ENCODE measurements around the gene ADAMTS10. TPM values are rescaled to one million over a fixed set of nuclear protein-coding genes. Genes with fewer than 3 reads are reported as not detected.
A peak's percentile ranks its signal among the peaks of the same experiment; 100 is the strongest.

Gene ADAMTS10
- total and polyA plus RNA-seq, 2 of the 8 experiments (the other 6 are each of a cell fraction or from before 2014, with no cell fraction given) = 6.9 to 17.4 TPM

- Histone ChIP-seq H3K23me2 (ENCODE audit: low read depth, low read length) (no peaks in the 10 kb centered on the region), H3K4me3 (ENCODE audit: extremely low read depth in 1 of 4, insufficient read depth in 2 of 4, low read depth in 3 of 4, low read length in 4 of 4) (no peak overlapping the region), H2BK20ac (ENCODE audit: low read length) (no peak overlapping the region), H3K27ac (ENCODE audit: low read depth, low read length) (no peak overlapping the region), H3K36me3 (ENCODE audit: control insufficient read depth in 2 of 4, insufficient read depth in 4 of 4, low read length in 3 of 4) (no peaks in the 10 kb centered on the region), H2BK120ac (replicated peaks; ENCODE audit: low read depth, low read length) (no peak overlapping the region), H3K27me3 (replicated peaks in 1 of 4; ENCODE audit: control insufficient read depth in 3 of 4, extremely low read depth in 1 of 4, insufficient read depth in 3 of 4, low read length in 3 of 4) (no peaks in the 10 kb centered on the region), H2AK5ac (ENCODE audit: low read depth, low read length) (0 out of 2 replicates have a peak overlapping the region, but pooled peaks have one; percentile 65), H3K9me3 (ENCODE audit: insufficient read depth in 2 of 2, low read depth in 1 of 2, low read length in 1 of 2) (no peaks in the 10 kb centered on the region), H3K9ac (replicated peaks in 1 of 4; ENCODE audit: extremely low read depth in 1 of 4, low read depth in 3 of 4, low read length in 3 of 4) (no peak overlapping the region), H4K5ac (ENCODE audit: insufficient read length, low read depth, low read length) (no peak overlapping the region), H2BK15ac (ENCODE audit: low read length) (no peak overlapping the region), H3K18ac (ENCODE audit: extremely low read depth, low read length) (no peak overlapping the region), H3K4me2 (ENCODE audit: insufficient read depth in 1 of 2, low read depth in 2 of 2, low read length in 2 of 2) (no peak overlapping the region), H3K56ac (replicated peaks; ENCODE audit: insufficient read length, low read depth, low read length) (no peak overlapping the region), H2BK12ac (ENCODE audit: low read depth, low read length) (no peak overlapping the region), H3K79me1 (ENCODE audit: low read depth, low read length) (no peaks in the 10 kb centered on the region), H4K8ac (ENCODE audit: extremely low read depth, insufficient read depth, low read length) (no peak overlapping the region), H3K4ac (replicated peaks; ENCODE audit: insufficient read length, low read depth, low read length) (no peak overlapping the region), H4K91ac (replicated peaks; ENCODE audit: insufficient read length, low read length) (no peak overlapping the region), H2BK5ac (ENCODE audit: low read depth, low read length) (no peak overlapping the region), H3K23ac (ENCODE audit: insufficient read length) (no peak overlapping the region), H3K79me2 (ENCODE audit: control insufficient read depth in 1 of 2, insufficient read depth in 2 of 2, low read length in 2 of 2) (no peaks in the 10 kb centered on the region), H3K14ac (ENCODE audit: insufficient read length) (no peak overlapping the region), H4K20me1 (replicated peaks in 1 of 2; ENCODE audit: control insufficient read depth in 1 of 2, insufficient read depth in 2 of 2, low read length in 2 of 2) (no peaks in the 10 kb centered on the region), H3K4me1 (replicated peaks in 1 of 4; ENCODE audit: control insufficient read depth in 3 of 4, insufficient read depth in 4 of 4, low read length in 3 of 4) (no peaks in the 10 kb centered on the region; a peak in 2 of 7 replicates), H2AFZ (ENCODE audit: low read length) (no peak overlapping the region)
- no peak for DNase-seq (ENCODE audit: low read depth in 1 of 2, low spot score in 2 of 2)
- ChIA-PET POLR2A (ENCODE audit: partially characterized antibody) (interaction anchor here (0.6 to 1.5 kb wide), 6 partner anchors 11 to 481 kb away, joined by 3 to 7 read pairs (median 3); no protein-coding TSS in a partner anchor), CTCF (ENCODE audit: partially characterized antibody) (interaction anchor here (0.5 to 2.7 kb wide), 4 partner anchors 12 to 478 kb away, joined by 3 to 30 read pairs (median 3); partner anchors contain the start of gene MYO1F)
- FAIRE-seq = no peak
- WGBS, 2 experiments (ENCODE audit: extremely low coverage in 1 of 2, insufficient coverage in 1 of 2, insufficient read length in 1 of 2, insufficient replicate concordance in 2 of 2, low coverage in 1 of 2, low lambda C conversion rate in 2 of 2, missing lambda C conversion rate in 1 of 2) = 83% methylated on average over 5 of the region's 6 CpGs; no CpG with 5 or more reads in 1 of the 2 experiments
- no peak for TF ChIP-seq RXRA (IDR thresholded peaks at IDR 0.05; ENCODE audit: insufficient read depth, low read depth, low read length)
Observed at GRCh38 chr19:8557642-8558238, 52.8 kb downstream of the ADAMTS10 start.
